ENCODE data around the gene P3H3. TPM values are rescaled to one million over a fixed set of nuclear protein-coding genes. Genes with fewer than 3 reads are reported as not detected.
A peak's percentile ranks its signal among the peaks of the same experiment; 100 is the strongest.

Gene P3H3
- total and polyA plus RNA-seq, 9 of the 15 experiments (the other 6 are each of a cell fraction or from before 2014, with no cell fraction given), result 0.03 to 15.0 (median 4.8) TPM

GRCh38 chr12:6851921-6852650 lies 23.9 kb downstream of the P3H3 start, which contains the start of gene USP5 (continued):
- TF ChIP-seq, protein P1, sequence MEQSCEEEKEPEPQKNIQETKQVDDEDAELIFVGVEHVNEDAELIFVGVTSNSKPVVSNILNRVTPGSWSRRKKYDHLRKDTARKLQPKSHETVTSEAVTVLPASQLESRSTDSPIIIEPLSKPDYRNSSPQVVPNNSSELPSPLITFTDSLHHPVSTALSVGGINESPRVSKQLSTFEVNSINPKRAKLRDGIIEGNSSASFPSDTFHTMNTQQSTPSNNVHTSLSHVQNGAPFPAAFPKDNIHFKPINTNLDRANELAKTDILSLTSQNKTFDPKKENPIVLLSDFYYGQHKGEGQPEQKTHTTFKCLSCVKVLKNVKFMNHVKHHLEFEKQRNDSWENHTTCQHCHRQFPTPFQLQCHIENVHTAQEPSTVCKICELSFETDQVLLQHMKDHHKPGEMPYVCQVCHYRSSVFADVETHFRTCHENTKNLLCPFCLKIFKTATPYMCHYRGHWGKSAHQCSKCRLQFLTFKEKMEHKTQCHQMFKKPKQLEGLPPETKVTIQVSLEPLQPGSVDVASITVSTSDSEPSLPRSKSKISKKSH (CRISPR knock-in tag; IDR thresholded peaks at IDR 0.05), result no peak
- TF ChIP-seq NR3C1 (CRISPR knock-in tag; IDR thresholded peaks at IDR 0.05) (no peak), CAMTA2 (CRISPR knock-in tag; conservative IDR thresholded peaks at IDR 0.05) (no peak), MIER1 (IDR thresholded peaks at IDR 0.05; ENCODE audit: low read depth) (no peak), PHB2 (IDR thresholded peaks at IDR 0.05; ENCODE audit: low read depth) (no peak), SAFB2 (IDR thresholded peaks at IDR 0.05; ENCODE audit: borderline replicate concordance, low read depth, low read length, severe bottlenecking) (no peak), SUPT5H (IDR thresholded peaks at IDR 0.05) (peak; percentile 80), KAT8 (IDR thresholded peaks at IDR 0.05; ENCODE audit: low read depth) (no peak), ZBTB26 (CRISPR knock-in tag; IDR thresholded peaks at IDR 0.05) (peak; percentile 22; the same call in 1 of the 2 replicates), ZNF449 (CRISPR knock-in tag; IDR thresholded peaks at IDR 0.05) (0 out of 2 replicates have a peak, but pooled peaks have one; percentile 48), ZNF134 (CRISPR knock-in tag; conservative IDR thresholded peaks at IDR 0.05) (peak; percentile 83), ELF2 (CRISPR knock-in tag; IDR thresholded peaks at IDR 0.05) (peak; percentile 74), ZBTB33 (CRISPR knock-in tag; IDR thresholded peaks at IDR 0.05) (no peak), USF1 (CRISPR knock-in tag; IDR thresholded peaks at IDR 0.05) (peak; percentile 88)
- TF ChIP-seq, protein P2, sequence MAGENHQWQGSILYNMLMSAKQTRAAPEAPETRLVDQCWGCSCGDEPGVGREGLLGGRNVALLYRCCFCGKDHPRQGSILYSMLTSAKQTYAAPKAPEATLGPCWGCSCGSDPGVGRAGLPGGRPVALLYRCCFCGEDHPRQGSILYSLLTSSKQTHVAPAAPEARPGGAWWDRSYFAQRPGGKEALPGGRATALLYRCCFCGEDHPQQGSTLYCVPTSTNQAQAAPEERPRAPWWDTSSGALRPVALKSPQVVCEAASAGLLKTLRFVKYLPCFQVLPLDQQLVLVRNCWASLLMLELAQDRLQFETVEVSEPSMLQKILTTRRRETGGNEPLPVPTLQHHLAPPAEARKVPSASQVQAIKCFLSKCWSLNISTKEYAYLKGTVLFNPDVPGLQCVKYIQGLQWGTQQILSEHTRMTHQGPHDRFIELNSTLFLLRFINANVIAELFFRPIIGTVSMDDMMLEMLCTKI (IDR thresholded peaks at IDR 0.05; ENCODE audit: partially characterized antibody), result no peak
- TF ChIP-seq, protein P3, sequence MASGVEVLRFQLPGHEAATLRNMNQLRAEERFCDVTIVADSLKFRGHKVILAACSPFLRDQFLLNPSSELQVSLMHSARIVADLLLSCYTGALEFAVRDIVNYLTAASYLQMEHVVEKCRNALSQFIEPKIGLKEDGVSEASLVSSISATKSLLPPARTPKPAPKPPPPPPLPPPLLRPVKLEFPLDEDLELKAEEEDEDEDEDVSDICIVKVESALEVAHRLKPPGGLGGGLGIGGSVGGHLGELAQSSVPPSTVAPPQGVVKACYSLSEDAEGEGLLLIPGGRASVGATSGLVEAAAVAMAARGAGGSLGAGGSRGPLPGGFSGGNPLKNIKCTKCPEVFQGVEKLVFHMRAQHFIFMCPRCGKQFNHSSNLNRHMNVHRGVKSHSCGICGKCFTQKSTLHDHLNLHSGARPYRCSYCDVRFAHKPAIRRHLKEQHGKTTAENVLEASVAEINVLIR (CRISPR knock-in tag; IDR thresholded peaks at IDR 0.05), result peak; percentile 82
- TF ChIP-seq, protein P4, sequence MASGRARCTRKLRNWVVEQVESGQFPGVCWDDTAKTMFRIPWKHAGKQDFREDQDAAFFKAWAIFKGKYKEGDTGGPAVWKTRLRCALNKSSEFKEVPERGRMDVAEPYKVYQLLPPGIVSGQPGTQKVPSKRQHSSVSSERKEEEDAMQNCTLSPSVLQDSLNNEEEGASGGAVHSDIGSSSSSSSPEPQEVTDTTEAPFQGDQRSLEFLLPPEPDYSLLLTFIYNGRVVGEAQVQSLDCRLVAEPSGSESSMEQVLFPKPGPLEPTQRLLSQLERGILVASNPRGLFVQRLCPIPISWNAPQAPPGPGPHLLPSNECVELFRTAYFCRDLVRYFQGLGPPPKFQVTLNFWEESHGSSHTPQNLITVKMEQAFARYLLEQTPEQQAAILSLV (tag; IDR thresholded peaks at IDR 0.05), result peak; percentile 70

Data from K562 (cell line).